ENCODE data around the gene CXorf49.

CXorf49 gene

GRCh38 chrX:71671043-71671780, 46.9 kb downstream of the CXorf49 start:
- no peak for DNase-seq

GRCh38 chrX:71669947-71670346, 48.1 kb downstream of the CXorf49 start:
- peak; percentile 36 for DNase-seq

- no peak for DNase-seq
Observed at GRCh38 chrX:71669492-71669891, 48.6 kb downstream of the CXorf49 start.

GRCh38 chrX:71668248-71668595, 49.9 kb downstream of the CXorf49 start:
- DNase-seq = no peak

GRCh38 chrX:71667328-71668247, 50.5 kb downstream of the CXorf49 start, which contains the start of gene LOC101059915:
TSS of gene LOC101059915 (plus strand) at chrX:71667546.
- DNase-seq = no peak

GRCh38 chrX:71666240-71667223, 51.6 kb downstream of the CXorf49 start:
- DNase-seq = no peak

GRCh38 chrX:71665747-71666146, 52.3 kb downstream of the CXorf49 start:
- no peak for DNase-seq

- no peak for DNase-seq
Observed at GRCh38 chrX:71664889-71665491, 53.1 kb downstream of the CXorf49 start.
